Measurements from ENCODE around the gene COL25A1.

- no peak for TF ChIP-seq EZH2phosphoT487 (IDR thresholded peaks at IDR 0.05; ENCODE audit: insufficient read depth, low read depth)
- TF ChIP-seq EZH2 (IDR thresholded peaks at IDR 0.05; ENCODE audit: insufficient read depth, poor library complexity, severe bottlenecking): no peak
These were observed 399.7 kb downstream of the COL25A1 start for GRCh38 chr4:108902769-108903168.
